HAP-1 (cell line): Measurements from ENCODE around the gene VPS37B.

Source experiments
- DNase-seq, 2 experiments: peaks; one replicate each; pipeline ENCODE4 v3.0.0-alpha.2; 2016 to 2020; ENCODE audit warnings: low spot score in 2 of 2
- H3K27me3 ChIP-seq: fragments of 250-450 bp; sonication (Bioruptor Pico); 2 replicates; pipeline ENCODE4 v1.5.1; 2020; ENCODE audit warnings: low read depth, mild to moderate bottlenecking, moderate library complexity
- H3K36me3 ChIP-seq: fragments of 250-450 bp; sonication (Bioruptor Pico); replicated peaks from 2 replicates; pipeline ENCODE4 v1.5.1; 2020; ENCODE audit warnings: mild to moderate bottlenecking
- H3K4me1 ChIP-seq: fragments of 250-450 bp; sonication (Bioruptor Pico); 2 replicates; pipeline ENCODE4 v1.5.1; 2020; ENCODE audit warnings: mild to moderate bottlenecking
- H3K4me3 ChIP-seq: fragments of 250-450 bp; sonication (Bioruptor Pico); 2 replicates; pipeline ENCODE4 v1.5.1; 2020; ENCODE audit warnings: mild to moderate bottlenecking, moderate library complexity
- H3K9me3 ChIP-seq: fragments of 250-450 bp; sonication (Bioruptor Pico); 2 replicates; pipeline ENCODE4 v1.5.1; 2020; ENCODE audit warnings: mild to moderate bottlenecking, moderate library complexity
- in situ Hi-C: fragments of 300-500 bp; cut with MboI; formaldehyde crosslinking; loops from 3 replicates; pipeline ENCODE4 v1.14.3; 2020; ENCODE audit warnings: low sequenced_read_pairs, inconsistent platforms, mixed read lengths

VPS37B gene

GRCh38 chr12:122860854-122861586, 34.9 kb downstream of the VPS37B start:
- DNase-seq: no peak
- no peaks in the 10 kb centered on the region for H3K4me1 ChIP-seq
- in situ Hi-C loops: no loop called here

GRCh38 chr12:122860040-122860853, 35.7 kb downstream of the VPS37B start:
- DNase-seq: peak; percentile 57 to 90
- Histone ChIP-seq H3K36me3 (peaks cover 49% of the 10 kb centered on the region), H3K4me3 (no peak overlapping the region), H3K27me3 (no peaks in the 10 kb centered on the region), H3K4me1 (no peaks in the 10 kb centered on the region), H3K9me3 (no peaks in the 10 kb centered on the region)
- in situ Hi-C loops: no loop called here

More at GRCh38 chr12:122860854-122861586, 34.9 kb downstream of the VPS37B start:
- Histone ChIP-seq H3K9me3 (no peaks in the 10 kb centered on the region), H3K4me3 (no peak overlapping the region), H3K36me3 (peaks cover 56% of the 10 kb centered on the region), H3K27me3 (no peaks in the 10 kb centered on the region)

GRCh38 chr12:122859303-122860039, 36.5 kb downstream of the VPS37B start:
- no peak for DNase-seq
- Histone ChIP-seq H3K9me3 (no peaks in the 10 kb centered on the region), H3K36me3 (peaks cover 43% of the 10 kb centered on the region), H3K4me3 (no peak overlapping the region), H3K4me1 (no peaks in the 10 kb centered on the region), H3K27me3 (no peaks in the 10 kb centered on the region)
- in situ Hi-C loops: loop anchor here (5.0 kb wide), 1 partner anchor 93 kb away; no protein-coding TSS in a partner anchor

GRCh38 chr12:122858591-122859302, 37.2 kb downstream of the VPS37B start:
- in situ Hi-C loops: loop anchor here (5.0 kb wide), 1 partner anchor 94 kb away; no protein-coding TSS in a partner anchor

GRCh38 chr12:122858171-122858570, 37.8 kb downstream of the VPS37B start:
- Histone ChIP-seq H3K4me1 (no peaks in the 10 kb centered on the region), H3K27me3 (no peaks in the 10 kb centered on the region), H3K9me3 (no peaks in the 10 kb centered on the region), H3K36me3 (peaks cover 36% of the 10 kb centered on the region), H3K4me3 (no peak overlapping the region)
- no peak for DNase-seq
- in situ Hi-C loops: loop anchor here (5.0 kb wide), 1 partner anchor 94 kb away; no protein-coding TSS in a partner anchor

More at GRCh38 chr12:122858591-122859302, 37.2 kb downstream of the VPS37B start:
- H3K4me1 ChIP-seq: no peaks in the 10 kb centered on the region
- H3K36me3 ChIP-seq: peaks cover 39% of the 10 kb centered on the region
- no peaks in the 10 kb centered on the region for H3K27me3 ChIP-seq
- no peaks in the 10 kb centered on the region for H3K9me3 ChIP-seq
- H3K4me3 ChIP-seq: no peak overlapping the region
- no peak for DNase-seq

GRCh38 chr12:122856999-122857671, 38.8 kb downstream of the VPS37B start:
- in situ Hi-C loops: loop anchor here (5.0 kb wide), 1 partner anchor 95 kb away; no protein-coding TSS in a partner anchor
- no peak for DNase-seq
- Histone ChIP-seq H3K4me1 (no peaks in the 10 kb centered on the region), H3K4me3 (no peak overlapping the region), H3K9me3 (no peaks in the 10 kb centered on the region), H3K36me3 (peaks cover 31% of the 10 kb centered on the region), H3K27me3 (no peaks in the 10 kb centered on the region)

GRCh38 chr12:122855928-122856831, 39.7 kb downstream of the VPS37B start:
- Histone ChIP-seq H3K4me1 (no peaks in the 10 kb centered on the region), H3K9me3 (no peaks in the 10 kb centered on the region), H3K4me3 (no peak overlapping the region), H3K27me3 (no peaks in the 10 kb centered on the region), H3K36me3 (peaks cover 22% of the 10 kb centered on the region)
- no peak for DNase-seq
- in situ Hi-C loops: loop anchor here (5.0 kb wide), 1 partner anchor 96 kb away; no protein-coding TSS in a partner anchor

- H3K4me1 ChIP-seq: no peaks in the 10 kb centered on the region
- H3K4me3 ChIP-seq: no peak overlapping the region
- no peak for DNase-seq
- peaks cover 13% of the 10 kb centered on the region for H3K36me3 ChIP-seq
- no peaks in the 10 kb centered on the region for H3K27me3 ChIP-seq
- in situ Hi-C loops: loop anchor here (5.0 kb wide), 1 partner anchor 97 kb away; no protein-coding TSS in a partner anchor
- no peaks in the 10 kb centered on the region for H3K9me3 ChIP-seq
These were observed 40.7 kb downstream of the VPS37B start for GRCh38 chr12:122855071-122855829.

GRCh38 chr12:122854554-122854953, 41.4 kb downstream of the VPS37B start:
- no peak for DNase-seq
- Histone ChIP-seq H3K4me3 (no peak overlapping the region), H3K4me1 (no peaks in the 10 kb centered on the region), H3K36me3 (peaks cover 6% of the 10 kb centered on the region), H3K9me3 (no peaks in the 10 kb centered on the region), H3K27me3 (no peaks in the 10 kb centered on the region)
- in situ Hi-C loops: no loop called here

- Histone ChIP-seq H3K27me3 (no peaks in the 10 kb centered on the region), H3K4me3 (no peak overlapping the region), H3K36me3 (peaks cover 6% of the 10 kb centered on the region), H3K9me3 (no peaks in the 10 kb centered on the region), H3K4me1 (no peaks in the 10 kb centered on the region)
- in situ Hi-C loops: no loop called here
- no peak for DNase-seq
These were observed 42.2 kb downstream of the VPS37B start for GRCh38 chr12:122853582-122854245.
